HepG2 (cell line): ENCODE measurements around the gene TOP2A. TPM values are rescaled to one million over a fixed set of nuclear protein-coding genes. Genes with fewer than 3 reads are reported as not detected.

Experiments used
- CBFB ChIP-seq: sonication (generic); formaldehyde crosslinking; IDR thresholded peaks from 2 replicates; pipeline ENCODE4 v1.4.0; 2020; ENCODE audit warnings: missing genetic modification reagents
- CC2D1A ChIP-seq: sonication (generic); formaldehyde crosslinking; IDR thresholded peaks from 2 replicates; pipeline ENCODE4 v1.8.1; 2023; ENCODE audit warnings: mild to moderate bottlenecking, missing genetic modification reagents
- MYNN ChIP-seq: sonication (generic); formaldehyde crosslinking; IDR thresholded peaks from 2 replicates; pipeline ENCODE4 v1.4.0; 2020; ENCODE audit warnings: mild to moderate bottlenecking, low read depth, missing genetic modification reagents
- NFYC ChIP-seq: IDR thresholded peaks from 2 replicates; pipeline ENCODE4 v1.6.1; 2016; ENCODE audit warnings: missing genetic modification reagents, missing compliant biosample characterization
- SIN3B ChIP-seq: fragments of 150-350 bp; IDR thresholded peaks from 2 replicates; pipeline ENCODE4 v1.6.1; 2014; ENCODE audit warnings: low read length
- SNAPC5 ChIP-seq: sonication (generic); formaldehyde crosslinking; IDR thresholded peaks from 2 replicates; pipeline ENCODE4 v1.8.1; 2023; ENCODE audit warnings: mild to moderate bottlenecking, missing genetic modification reagents, borderline replicate concordance
- SOX5 ChIP-seq: IDR thresholded peaks from 2 replicates; pipeline ENCODE4 v1.6.1; 2016; ENCODE audit warnings: borderline replicate concordance
- TAF1 ChIP-seq: sonication (generic); formaldehyde crosslinking; IDR thresholded peaks from 2 replicates; pipeline ENCODE4 v1.4.0; 2020; ENCODE audit warnings: missing genetic modification reagents
- ZBTB1 ChIP-seq: sonication (generic); formaldehyde crosslinking; IDR thresholded peaks from 2 replicates; pipeline ENCODE4 v1.4.0; 2020; ENCODE audit warnings: missing genetic modification reagents, borderline replicate concordance
- ZBTB21 ChIP-seq: sonication (generic); formaldehyde crosslinking; IDR thresholded peaks from 2 replicates; pipeline ENCODE4 v1.4.0; 2020; ENCODE audit warnings: missing genetic modification reagents
- ZGPAT ChIP-seq: IDR thresholded peaks from 2 replicates; pipeline ENCODE4 v1.6.1; 2016; ENCODE audit warnings: mild to moderate bottlenecking
- ZNF138 ChIP-seq: sonication (generic); formaldehyde crosslinking; IDR thresholded peaks from 2 replicates; pipeline ENCODE4 v1.5.0; 2020; ENCODE audit warnings: mild to moderate bottlenecking, low read depth, missing genetic modification reagents
- ZNF251 ChIP-seq: sonication (generic); formaldehyde crosslinking; IDR thresholded peaks from 2 replicates; pipeline ENCODE4 v1.9.0; 2021; ENCODE audit warnings: mild to moderate bottlenecking, missing genetic modification reagents
- ZNF574 ChIP-seq: sonication (generic); formaldehyde crosslinking; IDR thresholded peaks from 2 replicates; pipeline ENCODE4 v1.4.0; 2020; ENCODE audit warnings: missing genetic modification reagents
- ZNF75D ChIP-seq: sonication (generic); formaldehyde crosslinking; IDR thresholded peaks from 2 replicates; pipeline ENCODE4 v1.8.1; 2023; ENCODE audit warnings: missing genetic modification reagents, mild to moderate bottlenecking, borderline replicate concordance
- ZNF850 ChIP-seq: sonication (generic); formaldehyde crosslinking; conservative IDR thresholded peaks from 2 replicates; pipeline ENCODE4 v1.9.0; 2021; ENCODE audit warnings: mild to moderate bottlenecking, missing genetic modification reagents
- ZNF878 ChIP-seq: sonication (generic); formaldehyde crosslinking; IDR thresholded peaks from 2 replicates; pipeline ENCODE4 v1.8.1; 2023; ENCODE audit warnings: mild to moderate bottlenecking, missing genetic modification reagents, moderate library complexity
- polyA plus RNA-seq, 8 experiments: library from polyadenylated mRNA; depleted of rRNA in 3 of 8; stranded (reverse) in 7 of 8; unstranded in 1 of 8; fragments of >200 nt; fragmentation: Illumina TruSeq in 4 of 8; extraction: Trizol in 4 of 8; gene quantifications; 2 replicates each; pipeline versions ENCODE4 v1.2.1 to v1.2.3, GENCODE V29; 2011 to 2016; ENCODE audit warnings: low read depth in 4 of 8, missing spikeins in 1 of 8, mixed read lengths in 1 of 8; ENCODE audit not compliant: insufficient read depth in 1 of 8
- total RNA-seq, 5 experiments: library from RNA; depleted of rRNA; stranded (reverse); fragments of >200 nt; fragmentation: Illumina TruSeq; extraction: Trizol; gene quantifications; 2 replicates each; pipeline ENCODE4 v1.2.3, GENCODE V29; 2016; ENCODE audit warnings: low read depth in 1 of 5
- TF ChIP-seq, protein P1 (sequence below): IDR thresholded peaks from 2 replicates; pipeline ENCODE4 v1.6.1; 2016; ENCODE audit warnings: missing biosample characterization, missing genetic modification reagents, low read depth
- TF ChIP-seq, protein P2 (sequence below): sonication (generic); formaldehyde crosslinking; IDR thresholded peaks from 2 replicates; pipeline ENCODE4 v1.8.1; 2023; ENCODE audit warnings: mild to moderate bottlenecking, missing genetic modification reagents
- TF ChIP-seq, protein P3 (sequence below): sonication (generic); formaldehyde crosslinking; IDR thresholded peaks from 2 replicates; pipeline ENCODE4 v1.4.0; 2020; ENCODE audit warnings: missing genetic modification reagents, borderline replicate concordance

Gene TOP2A
- total and polyA plus RNA-seq, 2 of the 13 experiments (the other 11 are each of a cell fraction or from before 2014, with no cell fraction given): 108 to 327 TPM

DNA sequence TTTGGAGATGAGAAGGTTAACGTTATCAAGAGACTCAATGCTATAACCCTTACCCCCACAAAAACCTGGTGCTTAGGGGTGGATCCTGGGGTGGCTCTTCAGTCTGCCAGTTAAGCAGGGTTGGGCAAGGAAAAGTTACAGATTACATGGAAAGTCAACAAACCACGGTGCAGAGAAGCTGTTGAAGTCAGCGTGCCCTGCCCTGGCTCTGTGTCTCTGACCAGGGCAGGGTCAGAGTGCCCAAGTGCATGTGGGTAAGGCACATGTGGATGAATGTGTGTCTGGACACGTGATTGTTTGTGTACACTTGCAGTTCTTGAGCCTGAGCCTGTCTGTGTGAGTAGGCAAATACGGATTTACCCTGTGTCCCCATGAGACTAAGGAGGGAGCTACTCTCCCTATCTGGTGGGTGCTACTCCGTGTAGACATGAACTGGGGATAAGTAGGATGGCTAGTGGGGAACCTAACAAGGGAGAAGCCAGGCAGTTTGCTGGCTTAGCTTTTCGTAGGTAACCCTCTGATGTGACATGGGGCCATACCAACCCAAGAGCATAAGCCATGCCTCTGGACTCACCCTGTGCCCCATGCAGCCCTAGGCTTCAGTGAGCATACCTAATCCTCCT lies 31.1 kb upstream of the TOP2A start (continued):
- TF ChIP-seq ZGPAT (CRISPR knock-in tag) (peak; percentile 93), TAF1 (CRISPR knock-in tag) (no peak), NFYC (CRISPR knock-in tag) (peak; percentile 36; the same call in 1 of the 2 replicates), CC2D1A (CRISPR knock-in tag) (no peak), ZNF75D (CRISPR knock-in tag) (no peak), ZBTB21 (CRISPR knock-in tag) (no peak), SOX5 (CRISPR knock-in tag) (peak; percentile 93), ZNF251 (CRISPR knock-in tag) (no peak), ZNF574 (CRISPR knock-in tag) (peak; percentile 78), SNAPC5 (no peak), ZNF850 (CRISPR knock-in tag) (no peak), CBFB (CRISPR knock-in tag) (no peak), MYNN (CRISPR knock-in tag) (no peak), SIN3B (no peak), ZBTB1 (CRISPR knock-in tag) (no peak), ZNF878 (CRISPR knock-in tag) (peak; percentile 85), ZNF138 (CRISPR knock-in tag) (no peak)
- TF ChIP-seq, protein P1, sequence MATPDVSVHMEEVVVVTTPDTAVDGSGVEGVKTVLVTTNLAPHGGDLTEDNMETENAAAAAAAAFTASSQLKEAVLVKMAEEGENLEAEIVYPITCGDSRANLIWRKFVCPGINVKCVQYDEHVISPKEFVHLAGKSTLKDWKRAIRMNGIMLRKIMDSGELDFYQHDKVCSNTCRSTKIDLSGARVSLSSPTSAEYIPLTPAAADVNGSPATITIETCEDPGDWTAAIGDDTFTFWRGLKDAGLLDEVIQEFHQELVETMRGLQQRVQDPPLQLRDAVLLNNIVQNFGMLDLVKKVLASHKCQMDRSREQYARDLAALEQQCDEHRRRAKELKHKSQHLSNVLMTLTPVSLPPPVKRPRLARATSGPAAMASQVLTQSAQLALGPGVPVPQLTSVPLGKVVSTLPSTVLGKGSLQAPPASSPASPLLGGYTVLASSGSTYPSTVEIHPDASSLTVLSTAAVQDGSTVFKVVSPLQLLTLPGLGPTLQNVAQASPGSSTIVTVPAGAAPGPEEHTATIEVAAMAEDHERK: no peak
- TF ChIP-seq, protein P2, sequence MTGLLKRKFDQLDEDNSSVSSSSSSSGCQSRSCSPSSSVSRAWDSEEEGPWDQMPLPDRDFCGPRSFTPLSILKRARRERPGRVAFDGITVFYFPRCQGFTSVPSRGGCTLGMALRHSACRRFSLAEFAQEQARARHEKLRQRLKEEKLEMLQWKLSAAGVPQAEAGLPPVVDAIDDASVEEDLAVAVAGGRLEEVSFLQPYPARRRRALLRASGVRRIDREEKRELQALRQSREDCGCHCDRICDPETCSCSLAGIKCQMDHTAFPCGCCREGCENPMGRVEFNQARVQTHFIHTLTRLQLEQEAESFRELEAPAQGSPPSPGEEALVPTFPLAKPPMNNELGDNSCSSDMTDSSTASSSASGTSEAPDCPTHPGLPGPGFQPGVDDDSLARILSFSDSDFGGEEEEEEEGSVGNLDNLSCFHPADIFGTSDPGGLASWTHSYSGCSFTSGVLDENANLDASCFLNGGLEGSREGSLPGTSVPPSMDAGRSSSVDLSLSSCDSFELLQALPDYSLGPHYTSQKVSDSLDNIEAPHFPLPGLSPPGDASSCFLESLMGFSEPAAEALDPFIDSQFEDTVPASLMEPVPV (CRISPR knock-in tag): 0 out of 2 replicates have a peak, but pooled peaks have one; percentile 65
- TF ChIP-seq, protein P3, sequence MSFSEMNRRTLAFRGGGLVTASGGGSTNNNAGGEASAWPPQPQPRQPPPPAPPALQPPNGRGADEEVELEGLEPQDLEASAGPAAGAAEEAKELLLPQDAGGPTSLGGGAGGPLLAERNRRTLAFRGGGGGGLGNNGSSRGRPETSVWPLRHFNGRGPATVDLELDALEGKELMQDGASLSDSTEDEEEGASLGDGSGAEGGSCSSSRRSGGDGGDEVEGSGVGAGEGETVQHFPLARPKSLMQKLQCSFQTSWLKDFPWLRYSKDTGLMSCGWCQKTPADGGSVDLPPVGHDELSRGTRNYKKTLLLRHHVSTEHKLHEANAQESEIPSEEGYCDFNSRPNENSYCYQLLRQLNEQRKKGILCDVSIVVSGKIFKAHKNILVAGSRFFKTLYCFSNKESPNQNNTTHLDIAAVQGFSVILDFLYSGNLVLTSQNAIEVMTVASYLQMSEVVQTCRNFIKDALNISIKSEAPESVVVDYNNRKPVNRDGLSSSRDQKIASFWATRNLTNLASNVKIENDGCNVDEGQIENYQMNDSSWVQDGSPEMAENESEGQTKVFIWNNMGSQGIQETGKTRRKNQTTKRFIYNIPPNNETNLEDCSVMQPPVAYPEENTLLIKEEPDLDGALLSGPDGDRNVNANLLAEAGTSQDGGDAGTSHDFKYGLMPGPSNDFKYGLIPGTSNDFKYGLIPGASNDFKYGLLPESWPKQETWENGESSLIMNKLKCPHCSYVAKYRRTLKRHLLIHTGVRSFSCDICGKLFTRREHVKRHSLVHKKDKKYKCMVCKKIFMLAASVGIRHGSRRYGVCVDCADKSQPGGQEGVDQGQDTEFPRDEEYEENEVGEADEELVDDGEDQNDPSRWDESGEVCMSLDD (CRISPR knock-in tag): no peak
